Lower leg skin (tissue), 3 donors: Measurements from ENCODE around the gene TDRD15.

Experiments used
- CTCF ChIP-seq, 3 donors: fragments of 450-650 bp; IDR thresholded peaks; one replicate each; pipeline ENCODE4 v1.5.1; 2016; ENCODE audit warnings: antibody characterized with exemption in 3 of 3, mild to moderate bottlenecking in 3 of 3, moderate library complexity in 2 of 3
- POLR2A ChIP-seq, 2 donors: fragments of 450-650 bp; IDR thresholded peaks; one replicate each; pipeline ENCODE4 v1.6.1; 2016 to 2017; ENCODE audit warnings: antibody characterized with exemption in 2 of 2, mild to moderate bottlenecking in 1 of 2, moderate library complexity in 1 of 2

- TF ChIP-seq CTCF (IDR thresholded peaks at IDR 0.05) (no peak), POLR2A (IDR thresholded peaks at IDR 0.05) (no peak)
Observed at GRCh38 chr2:21118302-21118920, 5.4 kb upstream of the TDRD15 start.
